ENCODE results near the gene CMTM3.
A peak's percentile ranks its signal among the peaks of the same experiment; 100 is the strongest.
"Not testable (repeated sequence)": the region's sequence is repeated elsewhere in the genome, so short reads cannot be mapped to it uniquely, and the experiment has no call there.

CMTM3 gene

GRCh38 chr16:66631558-66631957 lies 27.1 kb downstream of the CMTM3 start:
- not testable (repeated sequence) for DNase-seq (ENCODE audit: low read depth in 2 of 2, low spot score in 1 of 2)

- DNase-seq (ENCODE audit: low read depth in 2 of 2, low spot score in 1 of 2), result no peak
Observed at GRCh38 chr16:66634527-66635196, 30.2 kb downstream of the CMTM3 start.

GRCh38 chr16:66635406-66635805 lies 30.9 kb downstream of the CMTM3 start:
- DNase-seq (ENCODE audit: low read depth in 2 of 2, low spot score in 1 of 2), result no peak

- DNase-seq (ENCODE audit: low read depth in 2 of 2, low spot score in 1 of 2), result no peak
Observed at GRCh38 chr16:66636199-66636598, 31.7 kb downstream of the CMTM3 start.

GRCh38 chr16:66637806-66638205 lies 33.3 kb downstream of the CMTM3 start:
- no peak for DNase-seq (ENCODE audit: low read depth in 2 of 2, low spot score in 1 of 2)

- DNase-seq (ENCODE audit: low read depth in 2 of 2, low spot score in 1 of 2), result no peak
Observed at GRCh38 chr16:66639091-66639885, 34.8 kb downstream of the CMTM3 start.

- DNase-seq (ENCODE audit: low read depth in 2 of 2, low spot score in 1 of 2), result no peak
Observed at GRCh38 chr16:66640724-66641314, 36.3 kb downstream of the CMTM3 start.

- DNase-seq (ENCODE audit: low read depth in 2 of 2, low spot score in 1 of 2), result no peak
Observed at GRCh38 chr16:66641387-66641786, 36.9 kb downstream of the CMTM3 start.

- DNase-seq (ENCODE audit: low read depth in 2 of 2, low spot score in 1 of 2), result no peak
Observed at GRCh38 chr16:66647866-66648265, 43.4 kb downstream of the CMTM3 start.

- no peak for DNase-seq (ENCODE audit: low read depth in 2 of 2, low spot score in 1 of 2)
Observed at GRCh38 chr16:66649167-66649566, 44.7 kb downstream of the CMTM3 start.

GRCh38 chr16:66649636-66650205 lies 45.2 kb downstream of the CMTM3 start:
- DNase-seq (ENCODE audit: low read depth in 2 of 2, low spot score in 1 of 2), result no peak

GRCh38 chr16:66650707-66651473 lies 46.4 kb downstream of the CMTM3 start:
- peak; percentile 35 to 51 for DNase-seq (ENCODE audit: low read depth in 2 of 2, low spot score in 1 of 2)

GRCh38 chr16:66651474-66651765 lies 46.9 kb downstream of the CMTM3 start:
- DNase-seq (ENCODE audit: low read depth in 2 of 2, low spot score in 1 of 2), result no peak

GRCh38 chr16:66651965-66652364 lies 47.5 kb downstream of the CMTM3 start:
- no peak for DNase-seq (ENCODE audit: low read depth in 2 of 2, low spot score in 1 of 2)

- DNase-seq (ENCODE audit: low read depth in 2 of 2, low spot score in 1 of 2), result no peak
Observed at GRCh38 chr16:66652661-66653360, 48.3 kb downstream of the CMTM3 start.

- no peak for DNase-seq (ENCODE audit: low read depth in 2 of 2, low spot score in 1 of 2)
Observed at GRCh38 chr16:66653581-66654350, 49.3 kb downstream of the CMTM3 start.

- no peak for DNase-seq (ENCODE audit: low read depth in 2 of 2, low spot score in 1 of 2)
Observed at GRCh38 chr16:66656547-66656946, 52.0 kb downstream of the CMTM3 start.

GRCh38 chr16:66658143-66658859 lies 53.8 kb downstream of the CMTM3 start:
- no peak for DNase-seq (ENCODE audit: low read depth in 2 of 2, low spot score in 1 of 2)

- DNase-seq (ENCODE audit: low read depth in 2 of 2, low spot score in 1 of 2), result no peak
Observed at GRCh38 chr16:66658860-66659190, 54.3 kb downstream of the CMTM3 start.
